ENCODE measurements around the gene EGFR.

GRCh38 chr7:55161154-55161687 lies 142.4 kb downstream of the EGFR start:
- TF ChIP-seq CTCF (IDR thresholded peaks at IDR 0.05) (no peak), EP300 (IDR thresholded peaks at IDR 0.05) (no peak)
